Measurements from ENCODE around the gene ZNF774. TPM values are rescaled to one million over a fixed set of nuclear protein-coding genes. Genes with fewer than 3 reads are reported as not detected.

ZNF774 gene
- total and polyA plus RNA-seq, 4 donors, result 1.6 to 4.9 (median 2.2) TPM

GRCh38 chr15:90338532-90338931 lies 13.6 kb upstream of the ZNF774 start:
- H3K9ac ChIP-seq (ENCODE audit: insufficient read depth in 1 of 2, low read length in 2 of 2), result no peak overlapping the region
- no peak for TF ChIP-seq CTCF (IDR thresholded peaks at IDR 0.05; ENCODE audit: control extremely low read depth, extremely low read depth)
- ATAC-seq (ENCODE audit: insufficient read depth, low FRiP score), result no peak
- WGBS, 2 donors, result 94% methylated on average over 1 of the region's 1 CpG
- H3K4me1 ChIP-seq (ENCODE audit: control insufficient read depth in 5 of 5, insufficient read depth in 5 of 5, low read length in 5 of 5), result peaks cover 0 to 9% (median 0%) of the 10 kb centered on the region in 5 donors
- no peak overlapping the region for H3K4me3 ChIP-seq
- H3K9me3 ChIP-seq (ENCODE audit: control insufficient read depth in 4 of 4, insufficient read depth in 3 of 4, low read length in 3 of 4), result no peaks in the 10 kb centered on the region
- no peaks in the 10 kb centered on the region for H3K36me3 ChIP-seq (ENCODE audit: control insufficient read depth in 4 of 4, insufficient read depth in 4 of 4, low read length in 4 of 4)
- H3K27ac ChIP-seq (ENCODE audit: low read depth in 1 of 2, low read length in 1 of 2), result no peak overlapping the region
- H3K27me3 ChIP-seq (ENCODE audit: control insufficient read depth in 3 of 3, insufficient read depth in 3 of 3, low read length in 2 of 3), result no peaks in the 10 kb centered on the region
- DNase-seq, result no peak

GRCh38 chr15:90340345-90340744 lies 11.7 kb upstream of the ZNF774 start:
- Histone ChIP-seq H3K27me3 (ENCODE audit: control insufficient read depth in 3 of 3, insufficient read depth in 3 of 3, low read length in 2 of 3) (no peaks in the 10 kb centered on the region), H3K36me3 (ENCODE audit: control insufficient read depth in 4 of 4, insufficient read depth in 4 of 4, low read length in 4 of 4) (no peaks in the 10 kb centered on the region), H3K4me3 (no peak overlapping the region), H3K4me1 (ENCODE audit: control insufficient read depth in 5 of 5, insufficient read depth in 5 of 5, low read length in 5 of 5) (peaks cover 0 to 9% (median 0%) of the 10 kb centered on the region in 5 donors), H3K9ac (ENCODE audit: insufficient read depth in 1 of 2, low read length in 2 of 2) (no peak overlapping the region), H3K27ac (ENCODE audit: low read depth in 1 of 2, low read length in 1 of 2) (no peak overlapping the region), H3K9me3 (ENCODE audit: control insufficient read depth in 4 of 4, insufficient read depth in 3 of 4, low read length in 3 of 4) (no peaks in the 10 kb centered on the region)
- WGBS, 2 donors, result 79 to 87% methylated on average over 6 of the region's 6 CpGs
- no peak for TF ChIP-seq CTCF (IDR thresholded peaks at IDR 0.05; ENCODE audit: control extremely low read depth, extremely low read depth)
- ATAC-seq (ENCODE audit: insufficient read depth, low FRiP score) (no peak), DNase-seq (no peak)

- DNase-seq, result no peak
- Histone ChIP-seq H3K9me3 (ENCODE audit: control insufficient read depth in 4 of 4, insufficient read depth in 3 of 4, low read length in 3 of 4) (no peaks in the 10 kb centered on the region), H3K36me3 (ENCODE audit: control insufficient read depth in 4 of 4, insufficient read depth in 4 of 4, low read length in 4 of 4) (no peaks in the 10 kb centered on the region), H3K4me1 (ENCODE audit: control insufficient read depth in 5 of 5, insufficient read depth in 5 of 5, low read length in 5 of 5) (peaks cover 0 to 9% (median 0%) of the 10 kb centered on the region in 5 donors), H3K27ac (ENCODE audit: low read depth in 1 of 2, low read length in 1 of 2) (peak overlapping the region in 1 of 2 donors; percentile 17), H3K27me3 (ENCODE audit: control insufficient read depth in 3 of 3, insufficient read depth in 3 of 3, low read length in 2 of 3) (no peaks in the 10 kb centered on the region), H3K9ac (ENCODE audit: insufficient read depth in 1 of 2, low read length in 2 of 2) (no peak overlapping the region), H3K4me3 (no peak overlapping the region)
- 78 to 86% methylated on average over 5 of the region's 5 CpGs for WGBS, 2 donors
- ATAC-seq (ENCODE audit: insufficient read depth, low FRiP score), result no peak
- no peak for TF ChIP-seq CTCF (IDR thresholded peaks at IDR 0.05; ENCODE audit: control extremely low read depth, extremely low read depth)
Measured at GRCh38 chr15:90343302-90343790, 8.7 kb upstream of the ZNF774 start.

- Histone ChIP-seq H3K4me3 (no peak overlapping the region), H3K9me3 (ENCODE audit: control insufficient read depth in 4 of 4, insufficient read depth in 3 of 4, low read length in 3 of 4) (no peaks in the 10 kb centered on the region), H3K27me3 (ENCODE audit: control insufficient read depth in 3 of 3, insufficient read depth in 3 of 3, low read length in 2 of 3) (no peaks in the 10 kb centered on the region), H3K36me3 (ENCODE audit: control insufficient read depth in 4 of 4, insufficient read depth in 4 of 4, low read length in 4 of 4) (no peaks in the 10 kb centered on the region), H3K9ac (ENCODE audit: insufficient read depth in 1 of 2, low read length in 2 of 2) (no peak overlapping the region), H3K27ac (ENCODE audit: low read depth in 1 of 2, low read length in 1 of 2) (no peak overlapping the region), H3K4me1 (ENCODE audit: control insufficient read depth in 5 of 5, insufficient read depth in 5 of 5, low read length in 5 of 5) (peaks cover 0 to 9% (median 0%) of the 10 kb centered on the region in 5 donors)
- no peak for TF ChIP-seq CTCF (IDR thresholded peaks at IDR 0.05; ENCODE audit: control extremely low read depth, extremely low read depth)
- DNase-seq (no peak), ATAC-seq (ENCODE audit: insufficient read depth, low FRiP score) (no peak)
- WGBS, 2 donors, result 33 to 85% methylated on average over 1 of the region's 1 CpG
Measured at GRCh38 chr15:90344662-90345061, 7.4 kb upstream of the ZNF774 start.

Data from lung (tissue), 12 donors.